SU-DHL-6 (cell line): ENCODE results near the gene CPED1.

Experiments used
- H2AFZ ChIP-seq: fragments of 200-600 bp; sonication (generic); 2 replicates; pipeline ENCODE4 v1.6.1; 2014; ENCODE audit warnings: low read depth, mild to moderate bottlenecking, moderate library complexity, mixed read lengths, antibody characterized with exemption, low read length; ENCODE audit not compliant: severe bottlenecking
- H3F3A ChIP-seq: fragments of 200-600 bp; shearing (Covaris generic); 2 replicates; pipeline ENCODE4 v1.6.0; 2016; ENCODE audit warnings: antibody characterized with exemption, mild to moderate bottlenecking; ENCODE audit not compliant: insufficient read depth
- H3K27ac ChIP-seq: fragments of 200-600 bp; sonication (generic); 2 replicates; pipeline ENCODE4 v1.5.1; 2016; ENCODE audit warnings: low read depth, mild to moderate bottlenecking, low read length, moderate library complexity, mixed read lengths
- H3K27me3 ChIP-seq: fragments of 200-600 bp; sonication (generic), shearing (Covaris generic); 2 replicates; pipeline ENCODE4 v1.6.0; 2014; ENCODE audit warnings: mild to moderate bottlenecking, low read length
- H3K36me3 ChIP-seq: fragments of 200-600 bp; sonication (generic); 2 replicates; pipeline ENCODE4 v1.6.1; 2014; ENCODE audit warnings: mild to moderate bottlenecking, low read length, mixed read lengths
- H3K4me2 ChIP-seq: fragments of 300-600, 200-600 bp; shearing (Covaris generic), sonication (generic); 2 replicates; pipeline ENCODE4 v1.6.0; 2014; ENCODE audit warnings: low read length, low read depth, mild to moderate bottlenecking; ENCODE audit not compliant: poor library complexity, severe bottlenecking
- H3K4me3 ChIP-seq: fragments of 200-600 bp; sonication (generic); 2 replicates; pipeline ENCODE4 v1.5.1; 2014; ENCODE audit warnings: antibody characterized with exemption, low read length, mild to moderate bottlenecking, mixed read lengths; ENCODE audit not compliant: insufficient read depth, poor library complexity, severe bottlenecking
- H3K79me2 ChIP-seq: fragments of 200-600 bp; sonication (generic); 2 replicates; pipeline ENCODE4 v1.6.1; 2014; ENCODE audit warnings: mild to moderate bottlenecking, low read length, moderate library complexity; ENCODE audit not compliant: insufficient read depth
- H3K9ac ChIP-seq: fragments of 200-600 bp; sonication (generic); 2 replicates; pipeline ENCODE4 v1.7.0; 2014; ENCODE audit warnings: mild to moderate bottlenecking, low read length
- H3K9me2 ChIP-seq: fragments of 200-600 bp; sonication (generic); replicated peaks from 2 replicates; pipeline ENCODE4 v1.6.1; 2014; ENCODE audit warnings: low read length; ENCODE audit not compliant: insufficient read depth
- H3K9me3 ChIP-seq: fragments of 200-600 bp; sonication (generic); 2 replicates; pipeline ENCODE4 v1.6.1; 2014; ENCODE audit warnings: low read length, mixed read lengths; ENCODE audit not compliant: insufficient read depth
- H4K20me1 ChIP-seq: fragments of 200-600 bp; sonication (generic); 2 replicates; pipeline ENCODE4 v1.6.1; 2014; ENCODE audit warnings: low read depth, mild to moderate bottlenecking, antibody characterized with exemption, low read length, moderate library complexity, mixed read lengths
- CTCF ChIP-seq: fragments of 200-600 bp; sonication (generic); IDR thresholded peaks from one replicate; pipeline ENCODE4 v1.5.1; 2017; ENCODE audit warnings: antibody characterized with exemption, mild to moderate bottlenecking, low read length, moderate library complexity; ENCODE audit not compliant: insufficient read depth, poor library complexity, severe bottlenecking
- EZH2phosphoT487 ChIP-seq: fragments of 200-600 bp; sonication (generic), shearing (Covaris generic); conservative IDR thresholded peaks from 2 replicates; pipeline ENCODE4 v1.6.1; 2018; ENCODE audit warnings: mild to moderate bottlenecking, antibody characterized with exemption, low read length, moderate library complexity, mixed read lengths

Gene CPED1

GRCh38 chr7:121166916-121167315 lies 178.4 kb downstream of the CPED1 start:
- Histone ChIP-seq H3K27ac (no peak overlapping the region), H3F3A (no peaks in the 10 kb centered on the region), H2AFZ (no peak overlapping the region)

DNA sequence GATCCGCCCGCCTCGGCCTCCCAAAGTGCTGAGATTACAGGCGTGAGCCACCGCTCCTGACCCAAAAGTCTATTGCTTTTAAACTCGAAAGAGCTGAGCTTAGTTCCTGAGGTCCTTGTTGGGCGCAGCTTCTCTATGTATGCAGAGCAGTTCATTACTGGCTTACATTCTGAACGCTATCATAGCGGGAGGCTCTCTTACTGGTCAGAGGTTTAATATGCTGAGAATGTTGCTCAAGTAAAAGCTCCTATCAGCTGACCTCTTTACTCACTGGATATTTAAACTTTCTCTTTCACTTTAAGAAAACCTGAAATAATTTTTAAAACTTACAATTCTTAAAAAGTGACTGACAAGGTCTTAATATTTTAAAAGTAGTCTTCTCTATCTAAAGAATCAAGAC lies 179.5 kb downstream of the CPED1 start:
- Histone ChIP-seq H3K9ac (no peak overlapping the region), H3K9me3 (no peaks in the 10 kb centered on the region), H3K79me2 (no peaks in the 10 kb centered on the region), H4K20me1 (no peaks in the 10 kb centered on the region), H3K27me3 (no peaks in the 10 kb centered on the region), H3K4me2 (no peak overlapping the region), H3K36me3 (no peaks in the 10 kb centered on the region), H3K27ac (no peak overlapping the region), H3K4me3 (no peak overlapping the region), H3F3A (no peaks in the 10 kb centered on the region), H2AFZ (no peak overlapping the region), H3K9me2 (no peaks in the 10 kb centered on the region)
- TF ChIP-seq EZH2phosphoT487 (no peak), CTCF (no peak)

More at GRCh38 chr7:121166916-121167315, 178.4 kb downstream of the CPED1 start:
- Histone ChIP-seq H3K4me2 (no peak overlapping the region), H4K20me1 (no peaks in the 10 kb centered on the region), H3K9me3 (no peaks in the 10 kb centered on the region), H3K4me3 (no peak overlapping the region), H3K9ac (no peak overlapping the region), H3K9me2 (no peaks in the 10 kb centered on the region), H3K79me2 (no peaks in the 10 kb centered on the region), H3K27me3 (no peaks in the 10 kb centered on the region), H3K36me3 (no peaks in the 10 kb centered on the region)
- TF ChIP-seq CTCF (no peak), EZH2phosphoT487 (no peak)

DNA sequence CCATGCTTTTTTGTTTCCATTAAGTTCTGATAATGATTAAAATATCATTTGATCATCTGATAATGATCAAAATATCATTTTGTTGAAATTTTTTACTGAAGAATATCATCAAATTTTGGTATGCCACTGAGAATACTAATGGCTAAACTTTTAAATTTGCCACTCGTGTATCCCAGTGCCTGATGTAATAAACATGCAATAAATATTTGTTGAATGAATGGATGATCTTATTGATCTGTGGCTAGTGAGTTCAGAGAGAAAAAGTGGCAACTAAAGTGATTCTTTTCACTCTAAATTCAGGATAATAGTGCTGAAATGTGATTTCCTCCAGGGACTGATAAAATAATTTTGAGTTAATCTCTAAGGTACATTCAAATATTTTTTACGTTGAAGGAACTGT lies 181.0 kb downstream of the CPED1 start:
- Histone ChIP-seq H2AFZ (no peak overlapping the region), H3K4me2 (no peak overlapping the region), H3K4me3 (no peak overlapping the region), H3K9me2 (no peaks in the 10 kb centered on the region), H3K79me2 (no peaks in the 10 kb centered on the region), H3K27ac (no peak overlapping the region), H3K27me3 (no peaks in the 10 kb centered on the region), H3K9ac (no peak overlapping the region), H3K36me3 (no peaks in the 10 kb centered on the region), H3K9me3 (no peaks in the 10 kb centered on the region), H3F3A (no peaks in the 10 kb centered on the region), H4K20me1 (no peaks in the 10 kb centered on the region)
- TF ChIP-seq EZH2phosphoT487 (no peak), CTCF (no peak)

DNA sequence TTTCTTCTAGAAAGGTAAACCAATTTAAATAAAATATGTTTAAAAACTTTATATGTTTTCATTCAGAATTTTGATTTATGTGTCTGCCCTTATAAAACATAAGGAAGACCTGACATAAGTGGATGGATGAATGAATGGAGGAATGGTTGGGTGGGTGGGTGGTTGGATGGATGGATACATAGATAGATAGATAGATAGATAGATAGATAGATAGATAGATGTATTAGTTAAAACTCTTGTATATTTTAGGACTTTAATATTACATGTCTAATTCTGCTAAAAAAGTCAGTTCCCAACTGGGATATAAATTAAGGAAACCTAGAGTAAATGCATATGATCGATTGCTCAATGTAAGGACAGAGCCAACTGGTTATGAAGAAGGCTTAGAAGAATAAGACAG lies 184.0 kb downstream of the CPED1 start:
- Histone ChIP-seq H3K9ac (no peak overlapping the region), H3F3A (no peaks in the 10 kb centered on the region), H2AFZ (no peak overlapping the region), H3K79me2 (no peaks in the 10 kb centered on the region), H3K9me2 (no peaks in the 10 kb centered on the region), H4K20me1 (no peaks in the 10 kb centered on the region), H3K4me3 (no peak overlapping the region), H3K4me2 (no peak overlapping the region), H3K9me3 (no peaks in the 10 kb centered on the region), H3K27me3 (no peaks in the 10 kb centered on the region), H3K36me3 (no peaks in the 10 kb centered on the region), H3K27ac (no peak overlapping the region)
- TF ChIP-seq CTCF, result no peak
- TF ChIP-seq EZH2phosphoT487, result no peak
